T-helper 1 cell treated with Interleukin-12 subunit alpha and Interleukin-12 subunit beta and Interleukin-4 antibody, amounts not matched to agents 30 μg/mL and 1 μg/mL, for 36 hours (primary cell): ENCODE results near the gene HBB.
"Not testable (repeated sequence)": the region's sequence is repeated elsewhere in the genome, so short reads cannot be mapped to it uniquely, and the experiment has no call there.

ENCODE experiments used
- H3K27ac Mint-ChIP-seq: one replicate; pipeline ENCODE4 v1.8.0; 2021; ENCODE audit warnings: mild to moderate bottlenecking, mixed read lengths
- H3K27me3 Mint-ChIP-seq: one replicate; pipeline ENCODE4 v1.8.0; 2021; ENCODE audit warnings: low read depth, mixed read lengths
- H3K36me3 Mint-ChIP-seq: one replicate; pipeline ENCODE4 v1.8.0; 2021; ENCODE audit warnings: low read depth, mixed read lengths
- H3K4me1 Mint-ChIP-seq: one replicate; pipeline ENCODE4 v1.8.0; 2021; ENCODE audit warnings: low read depth, mixed read lengths
- H3K4me3 Mint-ChIP-seq: one replicate; pipeline ENCODE4 v1.8.0; 2021; ENCODE audit warnings: mild to moderate bottlenecking, moderate library complexity, mixed read lengths
- H3K9me3 Mint-ChIP-seq: one replicate; pipeline ENCODE4 v1.8.0; 2021; ENCODE audit warnings: mixed read lengths

HBB gene

GRCh38 chr11:5252192-5252918 lies 25.5 kb upstream of the HBB start:
- Mint-ChIP-seq H3K27ac (no peak overlapping the region), H3K36me3 (no peaks in the 10 kb centered on the region), H3K4me1 (no peaks in the 10 kb centered on the region), H3K9me3 (no peaks in the 10 kb centered on the region), H3K4me3 (no peak overlapping the region), H3K27me3 (peaks cover 3% of the 10 kb centered on the region)

- H3K36me3 Mint-ChIP-seq: no peaks in the 10 kb centered on the region
- no peaks in the 10 kb centered on the region for H3K9me3 Mint-ChIP-seq
- no peaks in the 10 kb centered on the region for H3K4me1 Mint-ChIP-seq
- H3K27me3 Mint-ChIP-seq: peaks cover 3% of the 10 kb centered on the region
- no peak overlapping the region for H3K4me3 Mint-ChIP-seq
- no peak overlapping the region for H3K27ac Mint-ChIP-seq
Observed at GRCh38 chr11:5251746-5252145, 24.9 kb upstream of the HBB start.

GRCh38 chr11:5250543-5251204 lies 23.8 kb upstream of the HBB start:
- no peak overlapping the region for H3K27ac Mint-ChIP-seq
- H3K4me1 Mint-ChIP-seq: no peaks in the 10 kb centered on the region
- peaks cover 3% of the 10 kb centered on the region for H3K27me3 Mint-ChIP-seq

GRCh38 chr11:5249807-5250396 lies 23.0 kb upstream of the HBB start, which contains the start of gene HBG1:
TSS of gene HBG1 (minus strand) at chr11:5249857. CDS start at chr11:5249804, 53 bp downstream.
- H3K4me3 Mint-ChIP-seq, H3K27me3 Mint-ChIP-seq, H3K4me1 Mint-ChIP-seq, H3K27ac Mint-ChIP-seq, H3K9me3 Mint-ChIP-seq, H3K36me3 Mint-ChIP-seq: not testable (repeated sequence)

More at GRCh38 chr11:5250543-5251204, 23.8 kb upstream of the HBB start:
- Mint-ChIP-seq H3K9me3 (no peaks in the 10 kb centered on the region), H3K4me3 (no peak overlapping the region), H3K36me3 (no peaks in the 10 kb centered on the region)

- H3K36me3 Mint-ChIP-seq, H3K27me3 Mint-ChIP-seq, H3K4me3 Mint-ChIP-seq, H3K27ac Mint-ChIP-seq, H3K9me3 Mint-ChIP-seq, H3K4me1 Mint-ChIP-seq: not testable (repeated sequence)
Observed at GRCh38 chr11:5248498-5248897, 21.6 kb upstream of the HBB start.

- Mint-ChIP-seq H3K4me1 (no peaks in the 10 kb centered on the region), H3K9me3 (no peaks in the 10 kb centered on the region), H3K27me3 (peaks cover 3% of the 10 kb centered on the region), H3K4me3 (no peak overlapping the region), H3K36me3 (no peaks in the 10 kb centered on the region), H3K27ac (no peak overlapping the region)
Observed at GRCh38 chr11:5247472-5248192, 20.8 kb upstream of the HBB start.

- Mint-ChIP-seq H3K36me3 (no peaks in the 10 kb centered on the region), H3K4me1 (no peaks in the 10 kb centered on the region), H3K9me3 (no peaks in the 10 kb centered on the region), H3K4me3 (no peak overlapping the region), H3K27ac (no peak overlapping the region), H3K27me3 (peaks cover 3% of the 10 kb centered on the region)
Observed at GRCh38 chr11:5246772-5247471, 20.1 kb upstream of the HBB start.

GRCh38 chr11:5245155-5245554 lies 18.3 kb upstream of the HBB start:
- Mint-ChIP-seq H3K36me3 (no peaks in the 10 kb centered on the region), H3K4me3 (no peak overlapping the region), H3K27ac (no peak overlapping the region), H3K9me3 (no peaks in the 10 kb centered on the region), H3K4me1 (no peaks in the 10 kb centered on the region), H3K27me3 (peaks cover 3% of the 10 kb centered on the region)

- Mint-ChIP-seq H3K4me3 (no peak overlapping the region), H3K27ac (no peak overlapping the region), H3K4me1 (no peaks in the 10 kb centered on the region), H3K36me3 (no peaks in the 10 kb centered on the region), H3K9me3 (no peaks in the 10 kb centered on the region), H3K27me3 (peaks cover 3% of the 10 kb centered on the region)
Observed at GRCh38 chr11:5243816-5244180, 16.9 kb upstream of the HBB start.

- peaks cover 3% of the 10 kb centered on the region for H3K27me3 Mint-ChIP-seq
- no peak overlapping the region for H3K4me3 Mint-ChIP-seq
- no peak overlapping the region for H3K27ac Mint-ChIP-seq
- H3K4me1 Mint-ChIP-seq: no peaks in the 10 kb centered on the region
- no peaks in the 10 kb centered on the region for H3K36me3 Mint-ChIP-seq
- no peaks in the 10 kb centered on the region for H3K9me3 Mint-ChIP-seq
Observed at GRCh38 chr11:5242933-5243815, 16.3 kb upstream of the HBB start.

GRCh38 chr11:5242208-5242607 lies 15.3 kb upstream of the HBB start:
- Mint-ChIP-seq H3K27me3 (no peaks in the 10 kb centered on the region), H3K4me3 (no peak overlapping the region), H3K36me3 (no peaks in the 10 kb centered on the region), H3K27ac (no peak overlapping the region), H3K9me3 (no peaks in the 10 kb centered on the region), H3K4me1 (no peaks in the 10 kb centered on the region)

- Mint-ChIP-seq H3K4me1 (no peaks in the 10 kb centered on the region), H3K27ac (no peak overlapping the region), H3K27me3 (no peaks in the 10 kb centered on the region), H3K4me3 (no peak overlapping the region), H3K9me3 (no peaks in the 10 kb centered on the region), H3K36me3 (no peaks in the 10 kb centered on the region)
Observed at GRCh38 chr11:5241458-5241857, 14.6 kb upstream of the HBB start.

- H3K4me1 Mint-ChIP-seq: no peaks in the 10 kb centered on the region
Observed at GRCh38 chr11:5240458-5240857, 13.6 kb upstream of the HBB start.

More at GRCh38 chr11:5240458-5240857, 13.6 kb upstream of the HBB start:
- no peak overlapping the region for H3K27ac Mint-ChIP-seq
- H3K27me3 Mint-ChIP-seq: no peaks in the 10 kb centered on the region
- no peaks in the 10 kb centered on the region for H3K36me3 Mint-ChIP-seq
- no peaks in the 10 kb centered on the region for H3K9me3 Mint-ChIP-seq
- no peak overlapping the region for H3K4me3 Mint-ChIP-seq
